ENCODE results near the gene GPALPP1. TPM values are rescaled to one million over a fixed set of nuclear protein-coding genes. Genes with fewer than 3 reads are reported as not detected.

The GPALPP1 gene
- total RNA-seq, 1 experiment from 2014 or later, result 36.4 TPM

DNA sequence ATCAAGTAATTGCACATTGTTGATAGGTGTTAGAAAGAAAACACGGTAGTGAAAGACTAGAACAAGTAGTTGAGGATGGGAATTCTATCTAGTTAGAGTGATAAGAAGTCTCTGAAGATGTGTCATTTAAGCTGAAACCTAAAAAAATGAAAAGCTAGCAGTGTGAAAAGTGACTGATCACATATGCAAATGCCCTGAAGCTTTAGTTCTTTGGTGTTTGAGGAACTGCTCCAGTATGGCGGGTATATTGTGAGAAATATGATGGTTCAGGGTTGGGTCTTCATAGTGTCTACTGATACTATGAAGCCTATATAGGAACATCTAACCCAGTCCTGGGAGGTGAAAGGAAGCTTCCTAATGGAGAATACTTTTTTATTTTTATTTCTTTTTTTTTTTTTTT lies 45.0 kb downstream of the GPALPP1 start:
- intact Hi-C loops (cut with micrococcal nuclease; ENCODE audit: unreplicated experiment), result no loop called here
- H3K27me3 ChIP-seq (ENCODE audit: insufficient read depth, low read depth), result no peaks in the 10 kb centered on the region
- no peak for DNase-seq
- H3K9me3 ChIP-seq (ENCODE audit: insufficient read depth, low read depth), result no peaks in the 10 kb centered on the region
- H3K9me2 ChIP-seq (ENCODE audit: insufficient read depth), result no peaks in the 10 kb centered on the region
- H4K20me1 ChIP-seq (ENCODE audit: insufficient read depth), result no peaks in the 10 kb centered on the region
- no peaks in the 10 kb centered on the region for H3F3A ChIP-seq (ENCODE audit: insufficient read depth, low read depth)
- H3K79me2 ChIP-seq (ENCODE audit: low read depth), result no peaks in the 10 kb centered on the region
- no TSS peak for BruUV-seq (replicated peaks)
- TF ChIP-seq EZH2 (IDR thresholded peaks at IDR 0.05; ENCODE audit: low read depth), result no peak
- TF ChIP-seq, protein P1, sequence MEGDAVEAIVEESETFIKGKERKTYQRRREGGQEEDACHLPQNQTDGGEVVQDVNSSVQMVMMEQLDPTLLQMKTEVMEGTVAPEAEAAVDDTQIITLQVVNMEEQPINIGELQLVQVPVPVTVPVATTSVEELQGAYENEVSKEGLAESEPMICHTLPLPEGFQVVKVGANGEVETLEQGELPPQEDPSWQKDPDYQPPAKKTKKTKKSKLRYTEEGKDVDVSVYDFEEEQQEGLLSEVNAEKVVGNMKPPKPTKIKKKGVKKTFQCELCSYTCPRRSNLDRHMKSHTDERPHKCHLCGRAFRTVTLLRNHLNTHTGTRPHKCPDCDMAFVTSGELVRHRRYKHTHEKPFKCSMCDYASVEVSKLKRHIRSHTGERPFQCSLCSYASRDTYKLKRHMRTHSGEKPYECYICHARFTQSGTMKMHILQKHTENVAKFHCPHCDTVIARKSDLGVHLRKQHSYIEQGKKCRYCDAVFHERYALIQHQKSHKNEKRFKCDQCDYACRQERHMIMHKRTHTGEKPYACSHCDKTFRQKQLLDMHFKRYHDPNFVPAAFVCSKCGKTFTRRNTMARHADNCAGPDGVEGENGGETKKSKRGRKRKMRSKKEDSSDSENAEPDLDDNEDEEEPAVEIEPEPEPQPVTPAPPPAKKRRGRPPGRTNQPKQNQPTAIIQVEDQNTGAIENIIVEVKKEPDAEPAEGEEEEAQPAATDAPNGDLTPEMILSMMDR (conservative IDR thresholded peaks at IDR 0.05), result no peak
- H3K4me2 ChIP-seq, result no peak overlapping the region
- ChIA-PET POLR2A (ENCODE audit: unreplicated experiment) (interaction anchor here (0.6 kb wide), 1 partner anchor 417 kb away, joined by 3 read pairs; no protein-coding TSS in a partner anchor), CTCF (interaction anchor here (0.6 kb wide), 1 partner anchor 22 kb away, joined by 4 read pairs; no protein-coding TSS in a partner anchor)
- H2AFZ ChIP-seq, result no peak overlapping the region
- no peak overlapping the region for H3K27ac ChIP-seq
- H3K4me1 ChIP-seq (replicated peaks; ENCODE audit: insufficient read depth), result no peaks in the 10 kb centered on the region
- H3K36me3 ChIP-seq (ENCODE audit: low read depth), result no peaks in the 10 kb centered on the region; the same call in 1 of the 2 replicates
- no peak overlapping the region for H3K4me3 ChIP-seq

DNA sequence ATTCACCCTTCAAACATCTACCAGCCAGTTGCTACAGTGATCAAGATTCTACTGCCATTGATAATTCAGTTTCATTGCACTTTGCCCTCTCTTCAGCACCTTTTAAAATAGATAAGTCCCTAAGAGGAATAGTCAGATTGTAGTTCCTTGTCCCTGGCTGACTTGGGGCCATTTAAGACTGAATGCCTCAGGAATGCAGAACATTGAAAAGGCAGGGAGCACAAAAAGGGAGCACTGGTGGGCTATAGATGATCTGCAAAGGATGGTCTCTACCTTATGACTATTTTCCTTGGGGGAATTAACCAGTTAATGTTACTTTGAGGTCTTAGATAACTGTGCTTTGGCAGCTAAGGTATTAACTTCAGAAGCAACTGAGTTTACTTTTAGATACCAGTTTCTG lies 46.9 kb downstream of the GPALPP1 start:
- intact Hi-C loops (cut with micrococcal nuclease; ENCODE audit: unreplicated experiment), result no loop called here
- H3K9me3 ChIP-seq (ENCODE audit: insufficient read depth, low read depth), result no peaks in the 10 kb centered on the region
- ChIA-PET CTCF (no interaction called here), POLR2A (ENCODE audit: unreplicated experiment) (no interaction called here)
- H2AFZ ChIP-seq, result no peak overlapping the region
- no peaks in the 10 kb centered on the region for H3K4me1 ChIP-seq (replicated peaks; ENCODE audit: insufficient read depth)
- no peak overlapping the region for H3K4me3 ChIP-seq
- TF ChIP-seq, protein P1 (conservative IDR thresholded peaks at IDR 0.05), result no peak
- no peak for TF ChIP-seq EZH2 (IDR thresholded peaks at IDR 0.05; ENCODE audit: low read depth)
- H3K27ac ChIP-seq, result no peak overlapping the region
- DNase-seq, result no peak
- no peak overlapping the region for H3K4me2 ChIP-seq
- H3K79me2 ChIP-seq (ENCODE audit: low read depth), result no peaks in the 10 kb centered on the region
- H3K36me3 ChIP-seq (ENCODE audit: low read depth), result no peaks in the 10 kb centered on the region
- BruUV-seq (replicated peaks), result no TSS peak
- no peaks in the 10 kb centered on the region for H3K9me2 ChIP-seq (ENCODE audit: insufficient read depth)
- H3K27me3 ChIP-seq (ENCODE audit: insufficient read depth, low read depth), result no peaks in the 10 kb centered on the region
- H4K20me1 ChIP-seq (ENCODE audit: insufficient read depth), result no peaks in the 10 kb centered on the region
- no peaks in the 10 kb centered on the region for H3F3A ChIP-seq (ENCODE audit: insufficient read depth, low read depth)

DNA sequence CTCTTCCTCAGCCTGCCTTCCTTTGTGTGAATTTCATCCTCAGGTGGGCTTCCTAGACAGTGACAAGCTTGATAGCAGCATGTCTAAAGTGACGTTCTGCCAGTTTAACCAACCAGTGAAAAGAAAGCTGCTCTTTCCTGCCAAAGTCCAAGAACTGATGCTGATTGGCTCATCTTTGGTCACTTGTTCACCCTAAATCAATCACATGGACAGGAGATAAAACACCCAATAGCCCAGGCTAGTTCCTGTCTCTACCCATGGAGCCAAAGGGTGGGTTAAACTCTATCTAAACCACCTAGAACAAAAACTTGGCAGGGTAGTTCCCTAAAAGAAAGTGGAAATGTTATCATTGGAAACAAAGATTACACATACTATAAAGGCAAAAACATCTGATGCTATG lies 50.8 kb downstream of the GPALPP1 start:
- intact Hi-C loops (cut with micrococcal nuclease; ENCODE audit: unreplicated experiment), result no loop called here
- Histone ChIP-seq H3K9me3 (ENCODE audit: insufficient read depth, low read depth) (no peaks in the 10 kb centered on the region), H3K27ac (no peak overlapping the region), H3K27me3 (ENCODE audit: insufficient read depth, low read depth) (no peaks in the 10 kb centered on the region), H4K20me1 (ENCODE audit: insufficient read depth) (no peaks in the 10 kb centered on the region), H3K4me2 (no peak overlapping the region), H3K36me3 (ENCODE audit: low read depth) (no peaks in the 10 kb centered on the region), H3K79me2 (ENCODE audit: low read depth) (no peaks in the 10 kb centered on the region), H3K4me1 (replicated peaks; ENCODE audit: insufficient read depth) (no peaks in the 10 kb centered on the region), H3F3A (ENCODE audit: insufficient read depth, low read depth) (no peaks in the 10 kb centered on the region), H3K4me3 (no peak overlapping the region), H2AFZ (no peak overlapping the region), H3K9me2 (ENCODE audit: insufficient read depth) (no peaks in the 10 kb centered on the region)
- TF ChIP-seq EZH2 (IDR thresholded peaks at IDR 0.05; ENCODE audit: low read depth), result no peak
- TF ChIP-seq, protein P1 (conservative IDR thresholded peaks at IDR 0.05), result no peak
- BruUV-seq (replicated peaks), result no TSS peak
- POLR2A ChIA-PET (ENCODE audit: unreplicated experiment), result interaction anchor here (0.6 kb wide), 1 partner anchor 853 kb away, joined by 10 read pairs; no protein-coding TSS in a partner anchor
- CTCF ChIA-PET, result no interaction called here
- no peak for DNase-seq

Measured in PC-9 (cell line).